ENCODE measurements around the gene METTL13. TPM values are rescaled to one million over a fixed set of nuclear protein-coding genes. Genes with fewer than 3 reads are reported as not detected.
"Not testable (repeated sequence)": the region's sequence is repeated elsewhere in the genome, so short reads cannot be mapped to it uniquely, and the experiment has no call there.

METTL13 gene
- polyA plus RNA-seq, 1 donor from 2014 or later, result 8.4 TPM

- TF ChIP-seq EZH2 (IDR thresholded peaks at IDR 0.05; ENCODE audit: borderline replicate concordance, insufficient read depth, low read length, poor library complexity, severe bottlenecking) (no peak), REST (IDR thresholded peaks at IDR 0.05; ENCODE audit: borderline replicate concordance) (no peak), SMC3 (conservative IDR thresholded peaks at IDR 0.05; ENCODE audit: poor library complexity) (no peak), EP300 (conservative IDR thresholded peaks at IDR 0.05; ENCODE audit: poor library complexity, severe bottlenecking) (no peak), MXI1 (conservative IDR thresholded peaks at IDR 0.05; ENCODE audit: poor library complexity, severe bottlenecking) (no peak), POLR2AphosphoS5 (IDR thresholded peaks at IDR 0.05) (no peak), CTCF (IDR thresholded peaks at IDR 0.05; ENCODE audit: poor library complexity, severe bottlenecking) (no peak), RAD21 (conservative IDR thresholded peaks at IDR 0.05) (no peak), TAF1 (IDR thresholded peaks at IDR 0.05; ENCODE audit: low read depth) (no peak)
- H2AFZ ChIP-seq (ENCODE audit: low read depth, low read length), result no peak overlapping the region
- H3K9me3 ChIP-seq (ENCODE audit: low read length), result no peaks in the 10 kb centered on the region
- no peaks in the 10 kb centered on the region for H4K20me1 ChIP-seq (ENCODE audit: insufficient read depth)
- no peaks in the 10 kb centered on the region for H3F3A ChIP-seq (ENCODE audit: insufficient read depth, low read length, poor library complexity, severe bottlenecking)
- H3K4me3 ChIP-seq (ENCODE audit: low read length), result no peak overlapping the region
- H3K9me2 ChIP-seq (ENCODE audit: insufficient read depth, low read length), result no peaks in the 10 kb centered on the region
- no peaks in the 10 kb centered on the region for H3K36me3 ChIP-seq (ENCODE audit: insufficient read depth, low read length)
- no peak overlapping the region for H3K4me2 ChIP-seq (ENCODE audit: low read length)
- no peaks in the 10 kb centered on the region for H3K27me3 ChIP-seq (ENCODE audit: insufficient read depth, low read depth, low read length)
- no peak overlapping the region for H3K9ac ChIP-seq (ENCODE audit: low read length)
- H3K79me2 ChIP-seq (replicated peaks; ENCODE audit: insufficient read depth, low read length), result no peaks in the 10 kb centered on the region
- no peak overlapping the region for H3K27ac ChIP-seq (ENCODE audit: low read length)
These were observed 17.3 kb downstream of the METTL13 start for GRCh38 chr1:171798765-171799164.

- TF ChIP-seq SMC3 (conservative IDR thresholded peaks at IDR 0.05; ENCODE audit: poor library complexity), result no peak
- no peak for TF ChIP-seq REST (IDR thresholded peaks at IDR 0.05; ENCODE audit: borderline replicate concordance)
- no peak for TF ChIP-seq RAD21 (conservative IDR thresholded peaks at IDR 0.05)
- TF ChIP-seq POLR2AphosphoS5 (IDR thresholded peaks at IDR 0.05), result no peak
- no peak for TF ChIP-seq CTCF (IDR thresholded peaks at IDR 0.05; ENCODE audit: poor library complexity, severe bottlenecking)
- TF ChIP-seq EZH2 (IDR thresholded peaks at IDR 0.05; ENCODE audit: borderline replicate concordance, insufficient read depth, low read length, poor library complexity, severe bottlenecking), result no peak
- no peak for TF ChIP-seq MXI1 (conservative IDR thresholded peaks at IDR 0.05; ENCODE audit: poor library complexity, severe bottlenecking)
- TF ChIP-seq TAF1 (IDR thresholded peaks at IDR 0.05; ENCODE audit: low read depth), result no peak
- no peak for TF ChIP-seq EP300 (conservative IDR thresholded peaks at IDR 0.05; ENCODE audit: poor library complexity, severe bottlenecking)
These were observed 17.7 kb downstream of the METTL13 start for GRCh38 chr1:171799166-171799565.

GRCh38 chr1:171799698-171800097, 18.2 kb downstream of the METTL13 start:
- H3K27ac ChIP-seq (ENCODE audit: low read length); H3K4me3 ChIP-seq (ENCODE audit: low read length); H3K36me3 ChIP-seq (ENCODE audit: insufficient read depth, low read length); H4K20me1 ChIP-seq (ENCODE audit: insufficient read depth); H3K79me2 ChIP-seq (replicated peaks; ENCODE audit: insufficient read depth, low read length); H3K9me3 ChIP-seq (ENCODE audit: low read length); H3K4me2 ChIP-seq (ENCODE audit: low read length); H3F3A ChIP-seq (ENCODE audit: insufficient read depth, low read length, poor library complexity, severe bottlenecking); H2AFZ ChIP-seq (ENCODE audit: low read depth, low read length); H3K27me3 ChIP-seq (ENCODE audit: insufficient read depth, low read depth, low read length); H3K9me2 ChIP-seq (ENCODE audit: insufficient read depth, low read length); H3K9ac ChIP-seq (ENCODE audit: low read length): not testable (repeated sequence)

More at GRCh38 chr1:171799166-171799565, 17.7 kb downstream of the METTL13 start:
- Histone ChIP-seq H3F3A (ENCODE audit: insufficient read depth, low read length, poor library complexity, severe bottlenecking) (no peaks in the 10 kb centered on the region), H3K36me3 (ENCODE audit: insufficient read depth, low read length) (no peaks in the 10 kb centered on the region), H3K79me2 (replicated peaks; ENCODE audit: insufficient read depth, low read length) (no peaks in the 10 kb centered on the region), H3K4me3 (ENCODE audit: low read length) (no peak overlapping the region), H3K27ac (ENCODE audit: low read length) (no peak overlapping the region), H3K4me2 (ENCODE audit: low read length) (no peak overlapping the region), H3K27me3 (ENCODE audit: insufficient read depth, low read depth, low read length) (no peaks in the 10 kb centered on the region), H3K9me3 (ENCODE audit: low read length) (no peaks in the 10 kb centered on the region), H2AFZ (ENCODE audit: low read depth, low read length) (no peak overlapping the region), H3K9me2 (ENCODE audit: insufficient read depth, low read length) (no peaks in the 10 kb centered on the region), H3K9ac (ENCODE audit: low read length) (no peak overlapping the region), H4K20me1 (ENCODE audit: insufficient read depth) (no peaks in the 10 kb centered on the region)

Data from neural cell (in vitro differentiated cells).